PC-3 (cell line): Measurements from ENCODE around the gene LMBRD2. TPM values are rescaled to one million over a fixed set of nuclear protein-coding genes. Genes with fewer than 3 reads are reported as not detected.

ENCODE experiments used
- ATAC-seq: fragments of 200-7000 bp; cut with Tn5 transposase; 2 replicates; pipeline ENCODE4 v1.9.1; 2020; ENCODE audit warnings: mild to moderate bottlenecking, moderate library complexity
- BruUV-seq: library from RNA; stranded (reverse); fragments of 400-500 nt; replicated peaks from 2 replicates; lab custom pipeline; 2021; lab: Mats Ljungman, UMichigan
- CTCF ChIA-PET: fragments of 300-600 bp; sonication (Branson Sonifier 250); formaldehyde crosslinking; loops from one replicate; lab custom pipeline; 2022; ENCODE audit warnings: antibody characterized with exemption; lab: Charles Lee
- POLR2A ChIA-PET: fragments of 300-600 bp; sonication (Branson Sonifier 250); formaldehyde crosslinking; loops from one replicate; lab custom pipeline; 2022; ENCODE audit warnings: antibody characterized with exemption; ENCODE audit not compliant: unreplicated experiment; lab: Charles Lee
- DNase-seq: peaks from one replicate; pipeline ENCODE4 v3.0.0-alpha.2; 2015
- H2AFZ ChIP-seq: fragments of 300-600 bp; sonication (generic); 2 replicates; pipeline ENCODE4 v1.6.0; 2016; ENCODE audit warnings: antibody characterized with exemption, low read length
- H3F3A ChIP-seq: fragments of 300-600 bp; sonication (generic); one replicate; pipeline ENCODE4 v1.6.0; 2017; ENCODE audit warnings: antibody characterized with exemption, low read length, control low read depth, mild to moderate bottlenecking; ENCODE audit not compliant: unreplicated experiment
- H3K27ac ChIP-seq: fragments of 300-600 bp; sonication (generic); 2 replicates; pipeline ENCODE4 v1.5.1; 2016; ENCODE audit warnings: mild to moderate bottlenecking, low read length
- H3K27me3 ChIP-seq: fragments of 300-600 bp; sonication (generic); 2 replicates; pipeline ENCODE4 v1.6.1; 2016; ENCODE audit warnings: low read length, mixed read lengths
- H3K36me3 ChIP-seq: fragments of 300-600 bp; sonication (generic); 2 replicates; pipeline ENCODE4 v1.6.1; 2016; ENCODE audit warnings: low read depth, mixed run types, low read length, mixed read lengths
- H3K4me1 ChIP-seq: fragments of 300-600 bp; sonication (generic); 2 replicates; pipeline ENCODE4 v1.5.1; 2016; ENCODE audit warnings: low read length; ENCODE audit not compliant: insufficient read depth
- H3K4me2 ChIP-seq: fragments of 300-600 bp; sonication (generic); 2 replicates; pipeline ENCODE4 v1.6.0; 2016; ENCODE audit warnings: low read length
- H3K4me3 ChIP-seq: fragments of 300-600 bp; sonication (generic); 2 replicates; pipeline ENCODE4 v1.5.1; 2016; ENCODE audit warnings: mild to moderate bottlenecking, low read length, mixed read lengths
- H3K79me2 ChIP-seq: fragments of 300-600 bp; sonication (generic); 2 replicates; pipeline ENCODE4 v1.6.1; 2017; ENCODE audit warnings: low read length, mixed read lengths
- H3K9ac ChIP-seq: fragments of 300-600 bp; sonication (generic); 2 replicates; pipeline ENCODE4 v1.6.0; 2016; ENCODE audit warnings: mild to moderate bottlenecking, low read length
- H3K9me2 ChIP-seq: fragments of 300-600 bp; sonication (generic); replicated peaks from 2 replicates; pipeline ENCODE4 v1.6.1; 2016; ENCODE audit warnings: mixed run types, low read length, mixed read lengths
- H3K9me3 ChIP-seq: fragments of 300-600 bp; sonication (generic); 2 replicates; pipeline ENCODE4 v1.6.1; 2016; ENCODE audit warnings: low read length, mixed read lengths
- H4K20me1 ChIP-seq: fragments of 300-600 bp; sonication (generic); 2 replicates; pipeline ENCODE4 v1.6.1; 2016; ENCODE audit warnings: low read length, mixed read lengths
- CTCF ChIP-seq: fragments of 300-600 bp; sonication (generic); conservative IDR thresholded peaks from 2 replicates; pipeline ENCODE4 v1.5.1; 2017; ENCODE audit warnings: antibody characterized with exemption, low read depth, mild to moderate bottlenecking, low read length
- EZH2 ChIP-seq: fragments of 300-600 bp; sonication (generic); IDR thresholded peaks from one replicate; pipeline ENCODE4 v1.6.1; 2017; ENCODE audit warnings: antibody characterized with exemption, mild to moderate bottlenecking, low read length; ENCODE audit not compliant: unreplicated experiment
- EZH2phosphoT487 ChIP-seq: fragments of 300-600 bp; sonication (generic); IDR thresholded peaks from 2 replicates; pipeline ENCODE4 v1.6.1; 2018; ENCODE audit warnings: mild to moderate bottlenecking, antibody characterized with exemption, low read length, borderline replicate concordance
- intact Hi-C: fragments of 100-400 bp; cut with micrococcal nuclease; formaldehyde crosslinking; loops from 2 replicates; pipeline ENCODE4 v1.9.0; 2023
- total RNA-seq: library from RNA; depleted of rRNA; stranded (reverse); fragments of >200 nt; gene quantifications from 2 replicates; pipeline ENCODE4 v1.2.3, GENCODE V29; 2014

Gene LMBRD2
- total RNA-seq, 1 experiment from 2014 or later, result 9.1 TPM

DNA sequence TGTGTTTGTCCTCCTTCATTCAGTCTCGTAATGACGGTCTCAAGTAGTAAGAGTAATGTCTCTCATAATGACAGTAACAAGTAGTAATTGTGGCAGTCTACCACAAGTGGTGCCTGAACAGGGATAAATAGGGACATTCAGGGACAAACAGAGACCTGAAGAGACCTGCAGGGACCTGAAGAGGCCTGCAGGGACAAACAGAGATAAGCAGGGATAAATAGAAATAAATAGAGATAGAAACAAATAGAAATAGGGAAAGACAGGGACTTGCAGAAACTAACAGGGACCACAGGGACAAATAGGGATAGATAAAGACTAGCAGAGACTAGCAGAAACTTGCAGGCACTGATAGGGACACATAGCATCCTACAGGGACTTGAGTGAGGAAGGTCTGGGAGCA lies 92.9 kb downstream of the LMBRD2 start:
- ATAC-seq (no peak), DNase-seq (no peak)
- no peaks in the 10 kb centered on the region for H3K9me3 ChIP-seq
- no peak overlapping the region for H3K4me3 ChIP-seq
- H3K79me2 ChIP-seq, result no peaks in the 10 kb centered on the region
- POLR2A ChIA-PET, result no interaction called here
- no peak overlapping the region for H2AFZ ChIP-seq
- no peaks in the 10 kb centered on the region for H3K36me3 ChIP-seq
- peaks cover 9% of the 10 kb centered on the region for H3K4me1 ChIP-seq
- no peaks in the 10 kb centered on the region for H3K9me2 ChIP-seq
- CTCF ChIA-PET, result no interaction called here
- H3F3A ChIP-seq, result no peaks in the 10 kb centered on the region
- no peak overlapping the region for H3K9ac ChIP-seq
- TF ChIP-seq CTCF (no peak), EZH2phosphoT487 (no peak), EZH2 (no peak)
- no peak overlapping the region for H3K27ac ChIP-seq
- no TSS peak for BruUV-seq
- H3K4me2 ChIP-seq, result no peak overlapping the region
- H4K20me1 ChIP-seq, result no peaks in the 10 kb centered on the region
- 0 out of 2 replicates have a peak, but pooled peaks cover under 1% of the 10 kb centered on the region for H3K27me3 ChIP-seq
- intact Hi-C loops, result no loop called here

DNA sequence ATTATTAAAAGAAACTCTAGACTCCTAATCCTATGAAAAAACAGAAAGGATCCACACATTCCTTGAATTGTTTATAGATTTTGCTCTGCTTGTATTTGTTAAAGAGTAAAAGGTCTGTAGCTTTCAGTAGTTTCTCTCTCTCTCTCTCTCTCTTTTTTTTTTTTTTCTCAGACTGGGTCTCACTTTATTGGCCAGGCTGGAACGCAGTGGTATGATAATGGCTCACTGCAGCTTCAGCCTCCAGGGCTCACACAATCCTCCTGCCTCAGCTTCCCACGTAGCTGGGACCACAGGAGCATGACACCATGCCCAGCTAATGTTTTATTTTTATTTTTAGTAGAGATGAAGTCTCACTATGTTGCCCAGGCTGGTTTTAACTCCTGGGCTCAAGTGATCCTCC lies 94.3 kb downstream of the LMBRD2 start:
- H3K36me3 ChIP-seq, result no peaks in the 10 kb centered on the region
- ATAC-seq (no peak), DNase-seq (no peak)
- no peak overlapping the region for H3K27ac ChIP-seq
- TF ChIP-seq EZH2 (no peak), CTCF (no peak), EZH2phosphoT487 (no peak)
- CTCF ChIA-PET, result no interaction called here
- no peaks in the 10 kb centered on the region for H3K27me3 ChIP-seq
- no peak overlapping the region for H3K9ac ChIP-seq
- H4K20me1 ChIP-seq, result no peaks in the 10 kb centered on the region
- H3K4me1 ChIP-seq, result peaks cover 9% of the 10 kb centered on the region
- H3K79me2 ChIP-seq, result no peaks in the 10 kb centered on the region
- intact Hi-C loops, result no loop called here
- no peaks in the 10 kb centered on the region for H3K9me3 ChIP-seq
- no peaks in the 10 kb centered on the region for H3K9me2 ChIP-seq
- BruUV-seq, result no TSS peak
- no peak overlapping the region for H2AFZ ChIP-seq
- H3F3A ChIP-seq, result no peaks in the 10 kb centered on the region
- H3K4me2 ChIP-seq, result no peak overlapping the region
- POLR2A ChIA-PET, result no interaction called here
- no peak overlapping the region for H3K4me3 ChIP-seq

- Histone ChIP-seq H3K79me2 (no peaks in the 10 kb centered on the region), H3K9me2 (no peaks in the 10 kb centered on the region), H2AFZ (no peak overlapping the region), H3K36me3 (no peaks in the 10 kb centered on the region), H3K4me3 (no peak overlapping the region), H3K27ac (no peak overlapping the region), H4K20me1 (no peaks in the 10 kb centered on the region), H3K9me3 (no peaks in the 10 kb centered on the region), H3K27me3 (0 out of 2 replicates have a peak, but pooled peaks cover 4% of the 10 kb centered on the region), H3K4me1 (peaks cover 9% of the 10 kb centered on the region), H3F3A (no peaks in the 10 kb centered on the region), H3K9ac (no peak overlapping the region), H3K4me2 (no peak overlapping the region)
- intact Hi-C loops, result no loop called here
- ATAC-seq (no peak), DNase-seq (no peak)
- TF ChIP-seq CTCF, result no peak
- no peak for TF ChIP-seq EZH2
- no TSS peak for BruUV-seq
- ChIA-PET POLR2A (interaction anchor here (0.5 kb wide), 1 partner anchor 186 kb away, joined by 3 read pairs; the partner anchor contains the start of gene NADK2), CTCF (no interaction called here)
These were observed 95.3 kb downstream of the LMBRD2 start for GRCh38 chr5:36056422-36056821.
